Neural progenitor cell (in vitro differentiated cells): Measurements from ENCODE around the gene CRNKL1.

ENCODE experiments used
- EZH2 ChIP-seq: fragments of 200-600 bp; sonication (generic); IDR thresholded peaks from 2 replicates; pipeline ENCODE4 v1.6.1; 2017; ENCODE audit warnings: antibody characterized with exemption, mild to moderate bottlenecking, moderate library complexity
- EZH2phosphoT487 ChIP-seq: fragments of 200-600 bp; sonication (generic); IDR thresholded peaks from 2 replicates; pipeline ENCODE4 v1.6.1; 2017; ENCODE audit warnings: antibody characterized with exemption
- TF ChIP-seq, protein P1 (sequence below): fragments of 200-600 bp; sonication (generic); IDR thresholded peaks from 2 replicates; pipeline ENCODE4 v1.5.1; 2017; ENCODE audit warnings: antibody characterized with exemption, mild to moderate bottlenecking

DNA sequence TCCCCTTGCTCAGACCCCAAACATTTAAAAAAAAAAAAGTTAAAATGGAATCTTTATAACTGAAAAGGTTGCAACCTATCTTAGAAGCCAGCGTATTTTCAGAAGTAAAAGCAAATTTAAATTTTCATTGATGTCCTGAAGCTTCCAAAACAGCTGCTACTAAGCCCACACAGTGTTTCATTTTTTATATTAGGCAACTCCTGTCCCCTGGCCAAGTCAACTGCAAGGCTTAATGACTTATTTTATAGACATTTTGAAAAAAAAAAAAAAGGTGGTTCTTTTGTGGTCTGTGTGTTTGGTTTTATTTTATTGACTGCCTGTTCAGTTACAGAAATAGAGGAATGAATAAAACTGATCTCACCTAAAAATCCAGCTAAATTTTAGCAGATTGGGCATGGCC lies 13.1 kb upstream of the CRNKL1 start:
- TF ChIP-seq, protein P1, sequence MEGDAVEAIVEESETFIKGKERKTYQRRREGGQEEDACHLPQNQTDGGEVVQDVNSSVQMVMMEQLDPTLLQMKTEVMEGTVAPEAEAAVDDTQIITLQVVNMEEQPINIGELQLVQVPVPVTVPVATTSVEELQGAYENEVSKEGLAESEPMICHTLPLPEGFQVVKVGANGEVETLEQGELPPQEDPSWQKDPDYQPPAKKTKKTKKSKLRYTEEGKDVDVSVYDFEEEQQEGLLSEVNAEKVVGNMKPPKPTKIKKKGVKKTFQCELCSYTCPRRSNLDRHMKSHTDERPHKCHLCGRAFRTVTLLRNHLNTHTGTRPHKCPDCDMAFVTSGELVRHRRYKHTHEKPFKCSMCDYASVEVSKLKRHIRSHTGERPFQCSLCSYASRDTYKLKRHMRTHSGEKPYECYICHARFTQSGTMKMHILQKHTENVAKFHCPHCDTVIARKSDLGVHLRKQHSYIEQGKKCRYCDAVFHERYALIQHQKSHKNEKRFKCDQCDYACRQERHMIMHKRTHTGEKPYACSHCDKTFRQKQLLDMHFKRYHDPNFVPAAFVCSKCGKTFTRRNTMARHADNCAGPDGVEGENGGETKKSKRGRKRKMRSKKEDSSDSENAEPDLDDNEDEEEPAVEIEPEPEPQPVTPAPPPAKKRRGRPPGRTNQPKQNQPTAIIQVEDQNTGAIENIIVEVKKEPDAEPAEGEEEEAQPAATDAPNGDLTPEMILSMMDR = no peak
- no peak for TF ChIP-seq EZH2
- no peak for TF ChIP-seq EZH2phosphoT487
